K562 (cell line): ENCODE results near the gene SNX15. TPM values are rescaled to one million over a fixed set of nuclear protein-coding genes. Genes with fewer than 3 reads are reported as not detected.

Experiments used
- ATAC-seq: fragments of 200-7000 bp; cut with Tn5 transposase; 3 replicates; pipeline ENCODE4 v1.9.1; 2020; ENCODE audit warnings: moderate library complexity
- BruUV-seq: library from RNA; stranded (reverse); fragments of 400-500 nt; replicated peaks from 2 replicates; lab custom pipeline; 2021; lab: Mats Ljungman, UMichigan
- CTCF ChIA-PET: fragments of 300-600 bp; formaldehyde crosslinking; extraction: SDS; loops from one replicate; lab custom pipeline; 2021; ENCODE audit warnings: low intra/inter-chr PET ratio; lab: Yijun Ruan, JAX
- POLR2A ChIA-PET: fragments of 300-600, 350-650 bp; sonication (Branson Sonifier 250); formaldehyde crosslinking; extraction: SDS; loops from one replicate; lab custom pipeline; 2021; ENCODE audit warnings: antibody characterized with exemption, inconsistent platforms; lab: Yijun Ruan, JAX
- DNase-seq, 4 experiments: peaks; one replicate each; pipeline versions ENCODE4 v3.0.0 to v3.0.0-alpha.2; 2011 to 2018; ENCODE audit warnings: low spot score in 3 of 4, mixed read lengths in 3 of 4; ENCODE audit errors: extremely low read depth in 1 of 4
- FAIRE-seq: peaks from 2 replicates; lab custom pipeline; 2011; peaks lifted over from hg19 to GRCh38; lab: Jason Lieb, UNC
- H2AFZ ChIP-seq: 2 replicates; pipeline ENCODE4 v1.6.0; 2011; ENCODE audit warnings: low read depth, low read length, control low read depth, inconsistent platforms
- H3K27ac ChIP-seq: fragments of 200-600 bp; 3 replicates; pipeline ENCODE4 v1.8.0; 2011; ENCODE audit warnings: low read depth, mild to moderate bottlenecking, control low read depth, inconsistent platforms, low read length, moderate library complexity, mixed read lengths; ENCODE audit errors: extremely low read depth
- H3K27me3 ChIP-seq, 2 experiments: fragments of 300-600 bp in 1 of 2; 2 replicates in 1 of 2; 3 replicates in 1 of 2; pipeline versions ENCODE4 v1.6.0 to v1.8.0; 2011; ENCODE audit warnings: inconsistent platforms in 2 of 2, low read length in 2 of 2, mild to moderate bottlenecking in 1 of 2, mixed read lengths in 1 of 2, moderate library complexity in 1 of 2; ENCODE audit not compliant: control insufficient read depth in 2 of 2, insufficient read depth in 2 of 2
- H3K36me3 ChIP-seq: fragments of 300-600 bp; 3 replicates; pipeline ENCODE4 v1.8.0; 2011; ENCODE audit warnings: mild to moderate bottlenecking, low read length, inconsistent platforms; ENCODE audit not compliant: control insufficient read depth, insufficient read depth
- H3K4me1 ChIP-seq, 2 experiments: fragments of 200-600 bp in 1 of 2; replicated peaks in 1 of 2; 2 replicates in 1 of 2; 3 replicates in 1 of 2; pipeline versions ENCODE4 v1.5.1 to v1.8.0; 2011; ENCODE audit warnings: inconsistent platforms in 2 of 2, low read length in 2 of 2, mild to moderate bottlenecking in 1 of 2, mixed read lengths in 1 of 2, moderate library complexity in 1 of 2; ENCODE audit not compliant: control insufficient read depth in 2 of 2, insufficient read depth in 2 of 2
- H3K4me2 ChIP-seq: 2 replicates; pipeline ENCODE4 v1.6.1; 2011; ENCODE audit warnings: low read length, control low read depth, inconsistent platforms, mixed read lengths; ENCODE audit not compliant: insufficient read depth
- H3K4me3 ChIP-seq: fragments of 200-600 bp; sonication (generic), shearing (Covaris generic); 2 replicates; pipeline ENCODE4 v1.5.1; 2016; ENCODE audit warnings: control low read depth, inconsistent platforms
- H3K79me2 ChIP-seq: fragments of 200-600 bp; 3 replicates; pipeline ENCODE4 v1.8.0; 2011; ENCODE audit warnings: low read length, inconsistent platforms; ENCODE audit not compliant: control insufficient read depth, insufficient read depth
- H3K9ac ChIP-seq, 2 experiments: 2 replicates each; pipeline versions ENCODE4 v1.6.0 to v1.6.1; 2011; ENCODE audit warnings: low read depth in 2 of 2, low read length in 2 of 2, control low read depth in 1 of 2, inconsistent platforms in 1 of 2, mild to moderate bottlenecking in 1 of 2, mixed read lengths in 1 of 2; ENCODE audit not compliant: insufficient read depth in 1 of 2
- H3K9me1 ChIP-seq: one replicate; pipeline ENCODE4 v1.6.0; 2011; ENCODE audit warnings: inconsistent platforms, mild to moderate bottlenecking, low read length, moderate library complexity; ENCODE audit not compliant: control insufficient read depth, insufficient read depth
- H3K9me3 ChIP-seq: replicated peaks from 2 replicates; pipeline ENCODE4 v1.5.1; 2011; ENCODE audit warnings: low read depth, low read length, inconsistent platforms; ENCODE audit not compliant: control insufficient read depth, insufficient read depth
- H4K20me1 ChIP-seq: replicated peaks from 2 replicates; pipeline ENCODE4 v1.6.1; 2011; ENCODE audit warnings: low read length, inconsistent platforms, mixed read lengths; ENCODE audit not compliant: control insufficient read depth, insufficient read depth
- CBFA2T2 ChIP-seq: fragments of 450-650 bp; conservative IDR thresholded peaks from 2 replicates; pipeline ENCODE4 v1.6.1; 2017; ENCODE audit warnings: mild to moderate bottlenecking
- E2F3 ChIP-seq: fragments of 250-450 bp; sonication (Bioruptor Pico); IDR thresholded peaks from 2 replicates; pipeline ENCODE4 v1.4.0; 2020; ENCODE audit warnings: mild to moderate bottlenecking
- KAT8 ChIP-seq: fragments of 450-650 bp; IDR thresholded peaks from 2 replicates; pipeline ENCODE4 v1.6.1; 2016; ENCODE audit warnings: low read depth, mild to moderate bottlenecking
- PYGO2 ChIP-seq: fragments of 450-650 bp; IDR thresholded peaks from 2 replicates; pipeline ENCODE4 v1.6.1; 2016; ENCODE audit warnings: mild to moderate bottlenecking, missing genetic modification characterization, moderate library complexity, missing compliant biosample characterization
- SIRT6 ChIP-seq: IDR thresholded peaks from one replicate; pipeline ENCODE4 v1.6.1; 2012; ENCODE audit warnings: low read depth, mild to moderate bottlenecking, control low read depth, inconsistent platforms, low read length, moderate library complexity
- SPI1 ChIP-seq: IDR thresholded peaks from 2 replicates; pipeline ENCODE4 v1.6.1; 2011; ENCODE audit warnings: low read depth, low read length, control low read depth, borderline replicate concordance
- STAG1 ChIP-seq: sonication (generic); formaldehyde crosslinking; IDR thresholded peaks from 2 replicates; pipeline ENCODE4 v1.5.0; 2020; ENCODE audit warnings: missing genetic modification reagents, borderline replicate concordance
- TFAP4 ChIP-seq: sonication (generic); formaldehyde crosslinking; IDR thresholded peaks from 2 replicates; pipeline ENCODE4 v1.8.0; 2022; ENCODE audit warnings: missing genetic modification reagents, mild to moderate bottlenecking, moderate library complexity, borderline replicate concordance
- ZBTB17 ChIP-seq: fragments of 450-650 bp; formaldehyde crosslinking; IDR thresholded peaks from 2 replicates; pipeline ENCODE4 v1.4.0; 2020; ENCODE audit warnings: mild to moderate bottlenecking
- ZNF384 ChIP-seq: IDR thresholded peaks from 2 replicates; pipeline ENCODE4 v1.6.1; 2012; ENCODE audit warnings: low read depth, low read length, improper control_type of control experiment
- WGBS: fragments of 100-300 bp; shearing (Covaris generic); methylation state at CpG from one replicate; pipeline ENCODE4 v1.1.6; 2016; ENCODE audit warnings: low coverage, mixed read lengths; ENCODE audit not compliant: insufficient coverage; ENCODE audit errors: missing lambda C conversion rate; 5-methylcytosine and 5-hydroxymethylcytosine counted together
- in situ Hi-C: fragments of 300-500 bp; cut with MboI; formaldehyde crosslinking; loops from 4 replicates; pipeline ENCODE4 v1.15.0; 2018; ENCODE audit warnings: inconsistent platforms, mixed read lengths
- intact Hi-C: fragments of 100-400 bp; cut with micrococcal nuclease; formaldehyde crosslinking; loops from 2 replicates; pipeline ENCODE4 v1.14.2; 2022
- polyA plus RNA-seq, 8 experiments: library from polyadenylated mRNA; depleted of rRNA in 4 of 8; stranded (reverse) in 5 of 8; unstranded in 3 of 8; fragments of >200 nt; fragmentation: Nextera tagmentation in 2 of 8; fragmentation: Illumina TruSeq in 1 of 8; extraction: Ambion mirVana in 2 of 8; extraction: Trizol in 1 of 8; gene quantifications; 2 replicates each; pipeline versions ENCODE4 v1.2.1 to v1.2.3, GENCODE V29; 2011 to 2014; ENCODE audit warnings: inconsistent platforms in 1 of 8, missing spikeins in 1 of 8
- total RNA-seq, 7 experiments: library from RNA; depleted of rRNA in 6 of 7; stranded (reverse); fragments of >200 nt in 6 of 7; fragmentation: Illumina TruSeq in 2 of 7; extraction: Trizol in 2 of 7; gene quantifications; 2 replicates each; pipeline versions ENCODE4 v1.2.1 to v1.2.3, GENCODE V29; 2011 to 2021; ENCODE audit warnings: low replicate concordance in 1 of 7

SNX15 gene
- total and polyA plus RNA-seq, 9 of the 15 experiments (the other 6 are each of a cell fraction or from before 2014, with no cell fraction given), result 1.8 to 27.8 (median 15.2) TPM

GRCh38 chr11:65059523-65059922 lies 32.3 kb downstream of the SNX15 start:
- TF ChIP-seq SPI1 (peak; percentile 36; the same call in 1 of the 2 replicates), KAT8 (no peak)
- Histone ChIP-seq H3K36me3 (no peaks in the 10 kb centered on the region), H3K9ac (no peak overlapping the region), H3K4me3 (no peak overlapping the region), H3K27ac (no peak overlapping the region), H2AFZ (0 out of 2 replicates have a peak overlapping the region, but pooled peaks have one; percentile 24), H3K9me3 (no peaks in the 10 kb centered on the region), H3K9me1 (no peaks in the 10 kb centered on the region), H3K79me2 (no peaks in the 10 kb centered on the region), H3K4me1 (peaks cover 14 to 22% of the 10 kb centered on the region in 2 experiments; a peak in 4 of 5 replicates), H3K27me3 (no peaks in the 10 kb centered on the region; a peak in 1 of 5 replicates), H3K4me2 (no peak overlapping the region), H4K20me1 (no peaks in the 10 kb centered on the region)
- ATAC-seq (no peak), DNase-seq (no peak), FAIRE-seq (no peak)
- intact Hi-C loops (no loop called here), in situ Hi-C loops (no loop called here)
- CTCF ChIA-PET, result interaction anchor here (0.5 kb wide), 1 partner anchor 273 kb away, joined by 3 read pairs; no protein-coding TSS in a partner anchor
- BruUV-seq, result no TSS peak
- WGBS, result 31% methylated on average over 3 of the region's 3 CpGs
- POLR2A ChIA-PET, result interaction anchor here (0.7 to 1.6 kb wide), 2 partner anchors 16 to 62 kb away, joined by 3 to 6 read pairs; partner anchors contain the start of genes FAU and MRPL49

- FAIRE-seq (peak; percentile 51), ATAC-seq (peak; percentile 30), DNase-seq (peak in 3 of 4 experiments; percentile 36 to 54 (median 52))
- 32% methylated on average over 10 of the region's 10 CpGs for WGBS
- Histone ChIP-seq H3K36me3 (no peaks in the 10 kb centered on the region), H3K4me3 (no peak overlapping the region), H3K9me1 (no peaks in the 10 kb centered on the region), H2AFZ (peak overlapping the region; percentile 88), H3K9ac (peak overlapping the region in 1 of 2 experiments; percentile 21; a peak in 1 of 4 replicates), H3K79me2 (no peaks in the 10 kb centered on the region), H3K4me2 (peak overlapping the region; percentile 49), H3K4me1 (peaks cover 14 to 22% of the 10 kb centered on the region in 2 experiments; a peak in 4 of 5 replicates), H3K27me3 (no peaks in the 10 kb centered on the region; a peak in 1 of 5 replicates), H3K27ac (no peak overlapping the region), H4K20me1 (no peaks in the 10 kb centered on the region), H3K9me3 (no peaks in the 10 kb centered on the region)
- intact Hi-C loops, result loop anchor here (5.0 kb wide), 1 partner anchor 48 kb away; the partner anchor contains the start of gene ARL2
- ChIA-PET POLR2A (no interaction called here), CTCF (no interaction called here)
- in situ Hi-C loops, result no loop called here
- no TSS peak for BruUV-seq
- TF ChIP-seq CBFA2T2 (0 out of 2 replicates have a peak, but pooled peaks have one; percentile 9), E2F3 (peak; percentile 71; the same call in 1 of the 2 replicates), TFAP4 (0 out of 2 replicates have a peak, but pooled peaks have one; percentile 42), ZBTB17 (no peak), PYGO2 (tag) (no peak), ZNF384 (no peak), SIRT6 (no peak), STAG1 (no peak)
Observed at GRCh38 chr11:65059959-65060824, 33.0 kb downstream of the SNX15 start.
